HepG2 (cell line): ENCODE measurements around the gene GJD3. TPM values are rescaled to one million over a fixed set of nuclear protein-coding genes. Genes with fewer than 3 reads are reported as not detected.

Experiments
- ATAC-seq: fragments of 200-7000 bp; cut with Tn5 transposase; 3 replicates; pipeline ENCODE4 v1.9.1; 2020; ENCODE audit warnings: mild to moderate bottlenecking, moderate library complexity
- BruUV-seq: library from RNA; stranded (reverse); fragments of 400-500 nt; replicated peaks from 2 replicates; lab custom pipeline; 2021; lab: Mats Ljungman, UMichigan
- CTCF ChIA-PET: fragments of 300-600 bp; formaldehyde crosslinking; extraction: SDS; loops from one replicate; lab custom pipeline; 2021; ENCODE audit warnings: low total read pairs, inconsistent platforms, low intra/inter-chr PET ratio; lab: Yijun Ruan, JAX
- POLR2A ChIA-PET: fragments of 350-600 bp; sonication (Branson Sonifier 250); formaldehyde crosslinking; loops from one replicate; lab custom pipeline; 2020; ENCODE audit warnings: antibody characterized with exemption, inconsistent platforms; lab: Yijun Ruan, JAX
- DNase-seq: peaks from one replicate; pipeline ENCODE4 v3.0.0-alpha.2; 2015; ENCODE audit warnings: low spot score
- FAIRE-seq: peaks from 3 replicates; lab custom pipeline; 2011; peaks lifted over from hg19 to GRCh38; lab: Jason Lieb, UNC
- H2AFZ ChIP-seq: one replicate; pipeline ENCODE4 v1.6.1; 2011; ENCODE audit warnings: low read length, inconsistent platforms
- H3K27ac ChIP-seq: fragments of 300-600 bp; 3 replicates; pipeline ENCODE4 v1.8.0; 2011; ENCODE audit warnings: mixed run types, mild to moderate bottlenecking, mixed read lengths, low read length, inconsistent platforms; ENCODE audit not compliant: insufficient read depth; ENCODE audit errors: extremely low read length
- H3K27me3 ChIP-seq, 2 experiments: fragments of 200-600 bp in 1 of 2; 2 replicates in 1 of 2; 3 replicates in 1 of 2; pipeline versions ENCODE4 v1.6.0 to v1.8.0; 2011; ENCODE audit warnings: low read length in 2 of 2, mild to moderate bottlenecking in 2 of 2, moderate library complexity in 2 of 2, inconsistent platforms in 1 of 2; ENCODE audit not compliant: insufficient read depth in 2 of 2, control insufficient read depth in 1 of 2
- H3K36me3 ChIP-seq, 2 experiments: fragments of 200-600 bp in 1 of 2; replicated peaks in 1 of 2; 2 replicates in 1 of 2; 3 replicates in 1 of 2; pipeline versions ENCODE4 v1.5.1 to v1.8.0; 2011; ENCODE audit warnings: low read length in 2 of 2, inconsistent platforms in 1 of 2; ENCODE audit not compliant: insufficient read depth in 2 of 2, control insufficient read depth in 1 of 2
- H3K4me1 ChIP-seq: 2 replicates; pipeline ENCODE4 v1.5.1; 2012; ENCODE audit warnings: low read length, inconsistent platforms; ENCODE audit not compliant: insufficient read depth
- H3K4me2 ChIP-seq: 2 replicates; pipeline ENCODE4 v1.6.0; 2011; ENCODE audit warnings: low read depth, low read length, inconsistent platforms
- H3K4me3 ChIP-seq, 3 experiments: fragments of 200-600 bp in 1 of 3; sonication (generic), shearing (Covaris generic) in 1 of 3; replicated peaks in 1 of 3; 2 replicates each; pipeline ENCODE4 v1.5.1; 2011 to 2016; ENCODE audit warnings: low read length in 3 of 3, inconsistent platforms in 2 of 3, low read depth in 2 of 3, mild to moderate bottlenecking in 2 of 3, control low read depth in 1 of 3, mixed read lengths in 1 of 3; ENCODE audit not compliant: insufficient read depth in 1 of 3
- H3K79me2 ChIP-seq: one replicate; pipeline ENCODE4 v1.6.1; 2011; ENCODE audit warnings: low read length, inconsistent platforms; ENCODE audit not compliant: insufficient read depth
- H3K9ac ChIP-seq: 2 replicates; pipeline ENCODE4 v1.6.0; 2011; ENCODE audit warnings: mild to moderate bottlenecking, low read depth, low read length, inconsistent platforms; ENCODE audit not compliant: insufficient read depth
- H3K9me3 ChIP-seq: 2 replicates; pipeline ENCODE4 v1.5.1; 2012; ENCODE audit warnings: mild to moderate bottlenecking, low read length
- H4K20me1 ChIP-seq: 2 replicates; pipeline ENCODE4 v1.6.0; 2011; ENCODE audit warnings: inconsistent platforms, mild to moderate bottlenecking, low read length, moderate library complexity; ENCODE audit not compliant: insufficient read depth
- FOXO1 ChIP-seq: sonication (generic); formaldehyde crosslinking; IDR thresholded peaks from 2 replicates; pipeline ENCODE4 v1.4.0; 2020; ENCODE audit warnings: missing genetic modification reagents
- HDAC1 ChIP-seq: sonication (generic); formaldehyde crosslinking; IDR thresholded peaks from 2 replicates; pipeline ENCODE4 v1.5.1; 2020; ENCODE audit warnings: mild to moderate bottlenecking, missing genetic modification reagents
- HMGXB4 ChIP-seq, 2 experiments: sonication (generic) in 1 of 2; formaldehyde crosslinking in 1 of 2; IDR thresholded peaks; 2 replicates each; pipeline versions ENCODE4 v1.4.0 to v1.6.1; 2018 to 2020; ENCODE audit warnings: missing genetic modification reagents in 2 of 2, borderline replicate concordance in 1 of 2, low read depth in 1 of 2, mild to moderate bottlenecking in 1 of 2, missing biosample characterization in 1 of 2
- KLF13 ChIP-seq: sonication (generic); formaldehyde crosslinking; IDR thresholded peaks from 2 replicates; pipeline ENCODE4 v1.4.0; 2020; ENCODE audit warnings: mild to moderate bottlenecking, missing genetic modification reagents
- PLRG1 ChIP-seq: fragments of 450-650 bp; conservative IDR thresholded peaks from 2 replicates; pipeline ENCODE4 v1.6.1; 2016
- PPARG ChIP-seq: conservative IDR thresholded peaks from 2 replicates; pipeline ENCODE4 v1.6.1; 2016; ENCODE audit warnings: missing biosample characterization, missing genetic modification reagents
- SMARCE1 ChIP-seq: fragments of 450-650 bp; IDR thresholded peaks from 2 replicates; pipeline ENCODE4 v1.6.1; 2017; ENCODE audit warnings: borderline replicate concordance
- ZNF124 ChIP-seq: sonication (generic); formaldehyde crosslinking; IDR thresholded peaks from 2 replicates; pipeline ENCODE4 v1.4.0; 2020; ENCODE audit warnings: missing genetic modification reagents
- ZNF639 ChIP-seq: conservative IDR thresholded peaks from 2 replicates; pipeline ENCODE4 v1.6.1; 2018; ENCODE audit warnings: missing genetic modification reagents
- WGBS: methylation state at CpG from one replicate; pipeline ENCODE4 v1.1.6; 2017; ENCODE audit warnings: low lambda C conversion rate; 5-methylcytosine and 5-hydroxymethylcytosine counted together
- in situ Hi-C: cut with HindIII; loops from 2 replicates; pipeline ENCODE4 v1.10.0; 2017; ENCODE audit warnings: low pct_unique_long_range_greater_than_20kb; ENCODE audit not compliant: extremely low pct_ligation_motif_present
- intact Hi-C: fragments of 100-400 bp; cut with micrococcal nuclease; formaldehyde crosslinking; loops from one replicate; pipeline ENCODE4 v1.10.0; 2022; ENCODE audit not compliant: unreplicated experiment
- polyA plus RNA-seq, 8 experiments: library from polyadenylated mRNA; depleted of rRNA in 3 of 8; stranded (reverse) in 7 of 8; unstranded in 1 of 8; fragments of >200 nt; fragmentation: Illumina TruSeq in 4 of 8; extraction: Trizol in 4 of 8; gene quantifications; 2 replicates each; pipeline versions ENCODE4 v1.2.1 to v1.2.3, GENCODE V29; 2011 to 2016; ENCODE audit warnings: low read depth in 4 of 8, missing spikeins in 1 of 8, mixed read lengths in 1 of 8; ENCODE audit not compliant: insufficient read depth in 1 of 8
- total RNA-seq, 5 experiments: library from RNA; depleted of rRNA; stranded (reverse); fragments of >200 nt; fragmentation: Illumina TruSeq; extraction: Trizol; gene quantifications; 2 replicates each; pipeline ENCODE4 v1.2.3, GENCODE V29; 2016; ENCODE audit warnings: low read depth in 1 of 5
- TF ChIP-seq, protein P1 (sequence below): IDR thresholded peaks from 2 replicates; pipeline ENCODE4 v1.4.0; 2020; ENCODE audit warnings: mild to moderate bottlenecking, missing genetic modification reagents
- TF ChIP-seq, protein P2 (sequence below): sonication (generic); formaldehyde crosslinking; IDR thresholded peaks from 2 replicates; pipeline ENCODE4 v1.4.0; 2020; ENCODE audit warnings: missing genetic modification reagents, mild to moderate bottlenecking, borderline replicate concordance

The GJD3 gene
- total and polyA plus RNA-seq, 2 of the 13 experiments (the other 11 are each of a cell fraction or from before 2014, with no cell fraction given), result not detected

DNA sequence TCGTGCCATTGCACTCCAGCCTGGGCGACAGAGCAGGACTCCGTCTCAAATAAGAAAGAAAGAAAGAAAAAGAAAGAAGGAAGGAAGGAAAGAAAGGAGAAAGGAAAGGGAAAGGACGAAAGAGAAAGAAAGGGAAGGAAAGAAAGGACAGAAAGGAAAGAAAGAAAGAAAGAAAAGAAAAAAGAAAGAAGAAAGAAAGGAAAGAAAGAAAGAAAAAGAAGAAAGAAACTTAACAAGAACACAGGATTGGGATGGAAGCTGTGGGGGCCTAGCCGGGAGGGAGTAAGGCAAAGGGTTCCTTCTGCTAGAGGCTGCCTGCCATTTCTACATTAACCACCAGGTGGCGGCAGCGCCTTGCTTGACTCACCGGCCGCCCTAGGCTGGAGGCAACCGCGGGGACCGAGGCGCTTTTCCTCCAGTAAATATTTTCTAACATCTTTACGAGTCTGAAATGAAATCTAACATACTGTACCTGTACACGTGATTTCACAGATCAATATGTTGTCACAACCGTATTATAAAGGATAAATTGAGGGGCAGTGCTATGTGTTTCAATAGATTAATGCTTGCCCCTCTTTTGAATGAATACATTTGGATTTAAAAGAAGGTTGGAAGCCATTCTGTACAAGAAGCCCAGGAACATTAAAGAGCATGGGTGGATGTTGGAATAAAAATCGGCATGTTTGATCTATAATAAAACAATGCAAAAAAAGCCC lies 6.1 kb downstream of the GJD3 start:
- Histone ChIP-seq H3K4me2 (peak overlapping the region; percentile 77), H3K36me3 (peaks cover 2 to 3% of the 10 kb centered on the region in 2 experiments; a peak in 2 of 5 replicates), H3K4me3 (peak overlapping the region; percentile 47 to 64 (median 54)), H3K79me2 (no peaks in the 10 kb centered on the region), H3K9ac (0 out of 2 replicates have a peak overlapping the region, but pooled peaks have one; percentile 16), H3K27me3 (peaks cover 0 to 11% of the 10 kb centered on the region in 2 experiments; a peak in 2 of 5 replicates), H4K20me1 (no peaks in the 10 kb centered on the region), H2AFZ (peak overlapping the region; percentile 78), H3K27ac (no peak overlapping the region), H3K9me3 (no peaks in the 10 kb centered on the region), H3K4me1 (peaks cover 50% of the 10 kb centered on the region)
- POLR2A ChIA-PET, result interaction anchor here (1.0 to 2.0 kb wide), 4 partner anchors 42 to 177 kb away, joined by 3 to 7 read pairs (median 3); partner anchors contain the start of genes RARA and TOP2A
- DNase-seq (peak; percentile 79), FAIRE-seq (peak; percentile 93), ATAC-seq (peak; percentile 57)
- intact Hi-C loops, result loop anchor here (1.0 to 5.0 kb wide), 3 partner anchors 57 to 174 kb away; no protein-coding TSS in a partner anchor
- 6% methylated on average over 17 of the region's 17 CpGs for WGBS
- in situ Hi-C loops, result loop anchor here (10.0 kb wide), 1 partner anchor 154 kb away; no protein-coding TSS in a partner anchor
- CTCF ChIA-PET, result interaction anchor here (0.7 to 2.6 kb wide), 9 partner anchors 23 to 201 kb away, joined by 3 to 19 read pairs (median 4); partner anchors contain the start of gene IGFBP4
- no TSS peak for BruUV-seq
- no peak for TF ChIP-seq ZNF639 (CRISPR knock-in tag)
- 0 out of 2 replicates have a peak, but pooled peaks have one; percentile 25 for TF ChIP-seq FOXO1
- TF ChIP-seq, protein P1, sequence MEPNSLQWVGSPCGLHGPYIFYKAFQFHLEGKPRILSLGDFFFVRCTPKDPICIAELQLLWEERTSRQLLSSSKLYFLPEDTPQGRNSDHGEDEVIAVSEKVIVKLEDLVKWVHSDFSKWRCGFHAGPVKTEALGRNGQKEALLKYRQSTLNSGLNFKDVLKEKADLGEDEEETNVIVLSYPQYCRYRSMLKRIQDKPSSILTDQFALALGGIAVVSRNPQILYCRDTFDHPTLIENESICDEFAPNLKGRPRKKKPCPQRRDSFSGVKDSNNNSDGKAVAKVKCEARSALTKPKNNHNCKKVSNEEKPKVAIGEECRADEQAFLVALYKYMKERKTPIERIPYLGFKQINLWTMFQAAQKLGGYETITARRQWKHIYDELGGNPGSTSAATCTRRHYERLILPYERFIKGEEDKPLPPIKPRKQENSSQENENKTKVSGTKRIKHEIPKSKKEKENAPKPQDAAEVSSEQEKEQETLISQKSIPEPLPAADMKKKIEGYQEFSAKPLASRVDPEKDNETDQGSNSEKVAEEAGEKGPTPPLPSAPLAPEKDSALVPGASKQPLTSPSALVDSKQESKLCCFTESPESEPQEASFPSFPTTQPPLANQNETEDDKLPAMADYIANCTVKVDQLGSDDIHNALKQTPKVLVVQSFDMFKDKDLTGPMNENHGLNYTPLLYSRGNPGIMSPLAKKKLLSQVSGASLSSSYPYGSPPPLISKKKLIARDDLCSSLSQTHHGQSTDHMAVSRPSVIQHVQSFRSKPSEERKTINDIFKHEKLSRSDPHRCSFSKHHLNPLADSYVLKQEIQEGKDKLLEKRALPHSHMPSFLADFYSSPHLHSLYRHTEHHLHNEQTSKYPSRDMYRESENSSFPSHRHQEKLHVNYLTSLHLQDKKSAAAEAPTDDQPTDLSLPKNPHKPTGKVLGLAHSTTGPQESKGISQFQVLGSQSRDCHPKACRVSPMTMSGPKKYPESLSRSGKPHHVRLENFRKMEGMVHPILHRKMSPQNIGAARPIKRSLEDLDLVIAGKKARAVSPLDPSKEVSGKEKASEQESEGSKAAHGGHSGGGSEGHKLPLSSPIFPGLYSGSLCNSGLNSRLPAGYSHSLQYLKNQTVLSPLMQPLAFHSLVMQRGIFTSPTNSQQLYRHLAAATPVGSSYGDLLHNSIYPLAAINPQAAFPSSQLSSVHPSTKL, result peak; percentile 24; the same call in 1 of the 2 replicates
- TF ChIP-seq HMGXB4 (CRISPR knock-in tag; IDR thresholded peaks at IDR 0.05; ENCODE audit: borderline replicate concordance in 1 of 2, low read depth in 1 of 2), result peak in 1 of 2 experiments; percentile 95; a peak in 2 of 4 replicates
- no peak for TF ChIP-seq SMARCE1
- 0 out of 2 replicates have a peak, but pooled peaks have one; percentile 76 for TF ChIP-seq ZNF124 (CRISPR knock-in tag)
- TF ChIP-seq PPARG, result peak; percentile 68
- no peak for TF ChIP-seq KLF13
- no peak for TF ChIP-seq PLRG1
- TF ChIP-seq HDAC1 (CRISPR knock-in tag), result 0 out of 2 replicates have a peak, but pooled peaks have one; percentile 17
- TF ChIP-seq, protein P2, sequence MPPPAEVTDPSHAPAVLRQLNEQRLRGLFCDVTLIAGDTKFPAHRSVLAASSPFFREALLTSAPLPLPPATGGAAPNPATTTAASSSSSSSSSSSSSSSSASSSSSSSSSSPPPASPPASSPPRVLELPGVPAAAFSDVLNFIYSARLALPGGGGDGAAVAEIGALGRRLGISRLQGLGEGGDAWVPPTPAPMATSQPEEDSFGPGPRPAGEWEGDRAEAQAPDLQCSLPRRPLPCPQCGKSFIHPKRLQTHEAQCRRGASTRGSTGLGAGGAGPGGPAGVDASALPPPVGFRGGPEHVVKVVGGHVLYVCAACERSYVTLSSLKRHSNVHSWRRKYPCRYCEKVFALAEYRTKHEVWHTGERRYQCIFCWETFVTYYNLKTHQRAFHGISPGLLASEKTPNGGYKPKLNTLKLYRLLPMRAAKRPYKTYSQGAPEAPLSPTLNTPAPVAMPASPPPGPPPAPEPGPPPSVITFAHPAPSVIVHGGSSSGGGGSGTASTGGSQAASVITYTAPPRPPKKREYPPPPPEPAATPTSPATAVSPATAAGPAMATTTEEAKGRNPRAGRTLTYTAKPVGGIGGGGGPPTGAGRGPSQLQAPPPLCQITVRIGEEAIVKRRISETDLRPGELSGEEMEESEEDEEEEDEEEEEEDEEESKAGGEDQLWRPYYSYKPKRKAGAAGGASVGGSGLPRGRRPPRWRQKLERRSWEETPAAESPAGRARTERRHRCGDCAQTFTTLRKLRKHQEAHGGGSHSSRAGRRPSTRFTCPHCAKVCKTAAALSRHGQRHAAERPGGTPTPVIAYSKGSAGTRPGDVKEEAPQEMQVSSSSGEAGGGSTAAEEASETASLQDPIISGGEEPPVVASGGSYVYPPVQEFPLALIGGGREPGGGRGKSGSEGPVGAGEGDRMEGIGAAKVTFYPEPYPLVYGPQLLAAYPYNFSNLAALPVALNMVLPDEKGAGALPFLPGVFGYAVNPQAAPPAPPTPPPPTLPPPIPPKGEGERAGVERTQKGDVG (CRISPR knock-in tag), result 0 out of 2 replicates have a peak, but pooled peaks have one; percentile 13
